Activated naive CD8-positive, alpha-beta T cell treated with anti-CD3 and anti-CD28 coated beads, Interleukin-2, amount 50 U/mL, for 24 hours (primary cell): Measurements from ENCODE around the gene WDR93.

Experiments used
- ATAC-seq: fragments of 150-1000 bp; cut with Tn5 transposase; one replicate; pipeline ENCODE4 v1.10.0; 2021
- DNase-seq: peaks from one replicate; pipeline ENCODE4 v3.0.0; 2021
- H3K27ac Mint-ChIP-seq: one replicate; pipeline ENCODE4 v1.8.0; 2021; ENCODE audit warnings: mild to moderate bottlenecking, mixed read lengths
- H3K27me3 Mint-ChIP-seq: one replicate; pipeline ENCODE4 v1.8.0; 2021; ENCODE audit warnings: mixed read lengths
- H3K36me3 Mint-ChIP-seq: one replicate; pipeline ENCODE4 v1.8.0; 2021; ENCODE audit warnings: low read depth, mixed read lengths
- H3K4me1 Mint-ChIP-seq: one replicate; pipeline ENCODE4 v1.8.0; 2021; ENCODE audit warnings: mixed read lengths
- H3K4me3 Mint-ChIP-seq: one replicate; pipeline ENCODE4 v1.8.0; 2021; ENCODE audit warnings: mild to moderate bottlenecking, moderate library complexity, mixed read lengths
- H3K9me3 Mint-ChIP-seq: one replicate; pipeline ENCODE4 v1.8.0; 2021; ENCODE audit warnings: mixed read lengths

Gene WDR93

DNA sequence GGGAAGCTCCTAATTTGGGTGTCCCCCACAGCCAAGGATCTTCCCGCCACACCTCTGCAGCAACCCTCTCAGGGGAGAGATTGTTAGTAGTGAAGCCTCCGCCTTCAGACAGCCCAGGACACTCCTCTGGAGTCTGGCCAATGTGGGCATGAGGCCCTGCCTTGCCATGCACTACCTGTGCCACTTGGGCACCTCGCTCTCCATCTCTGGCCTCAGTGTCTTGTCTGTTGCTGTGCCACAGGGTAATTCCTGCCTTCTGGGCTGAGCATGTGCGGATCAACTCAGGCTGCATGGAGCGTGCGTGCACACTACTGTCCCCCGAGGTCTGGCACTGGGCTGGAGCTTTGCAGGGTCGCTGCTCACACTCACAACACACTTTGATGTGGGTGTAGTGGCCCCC, 68.4 kb downstream of the WDR93 start:
- peaks cover 12% of the 10 kb centered on the region for H3K27me3 Mint-ChIP-seq
- no peaks in the 10 kb centered on the region for H3K36me3 Mint-ChIP-seq
- ATAC-seq = no peak
- no peak overlapping the region for H3K4me3 Mint-ChIP-seq
- H3K4me1 Mint-ChIP-seq = no peaks in the 10 kb centered on the region
- DNase-seq = no peak
- no peak overlapping the region for H3K27ac Mint-ChIP-seq
- H3K9me3 Mint-ChIP-seq = no peaks in the 10 kb centered on the region

DNA sequence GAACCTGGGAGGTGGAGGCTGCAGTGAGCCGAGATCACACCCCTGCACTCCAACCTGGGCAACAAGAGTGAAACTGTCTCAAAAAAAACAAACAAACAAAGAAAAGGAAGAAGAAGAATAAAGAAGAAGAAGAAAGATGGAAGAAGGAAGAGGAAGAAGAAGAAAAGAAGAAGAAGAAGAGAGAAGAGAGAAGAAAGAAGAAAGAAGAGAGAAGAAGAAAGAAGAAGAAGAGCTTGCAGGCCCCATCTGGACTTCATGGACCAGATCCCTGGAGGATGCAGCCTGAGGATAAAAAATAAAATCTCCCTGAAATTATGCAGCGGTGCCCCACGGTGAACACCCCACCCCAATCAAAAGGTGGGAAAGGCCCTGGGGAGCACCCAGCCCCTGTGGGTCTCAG, 69.2 kb downstream of the WDR93 start:
- Mint-ChIP-seq H3K4me3 (no peak overlapping the region), H3K36me3 (no peaks in the 10 kb centered on the region), H3K4me1 (no peaks in the 10 kb centered on the region)

DNA sequence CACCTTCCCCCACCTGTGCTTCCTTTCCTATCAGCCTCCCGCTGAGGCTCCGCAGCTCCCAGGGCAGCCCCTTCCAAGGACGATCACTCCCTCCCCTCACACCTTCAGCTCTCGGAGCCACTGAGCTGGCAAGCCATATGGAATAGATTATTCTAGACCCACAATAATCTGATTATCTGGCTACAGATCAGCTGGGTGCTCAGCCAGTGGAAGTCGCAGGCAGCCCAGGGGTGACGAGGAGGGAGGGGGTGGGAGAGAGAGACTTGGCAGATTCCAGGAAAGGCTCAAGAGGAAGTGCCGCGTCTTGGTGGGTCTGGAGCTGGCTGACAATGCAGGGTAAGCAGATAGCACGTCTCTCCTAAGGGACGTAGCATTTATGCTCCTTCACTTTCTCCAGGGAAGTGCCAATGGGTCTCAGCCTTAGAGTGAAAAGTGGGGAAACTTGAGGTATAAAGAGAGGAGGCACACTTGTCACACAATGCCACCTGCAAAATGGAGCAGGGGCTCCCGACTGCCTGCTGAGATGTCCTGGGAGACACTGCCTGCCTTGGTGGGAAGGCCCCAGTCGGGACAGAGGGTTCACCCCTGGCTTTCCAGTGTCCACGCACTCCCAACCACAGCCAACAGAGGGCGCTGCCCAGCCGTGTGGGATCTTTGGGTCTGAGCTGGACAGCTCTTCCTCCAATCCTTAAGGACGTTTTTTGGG, 69.8 kb downstream of the WDR93 start:
- H3K36me3 Mint-ChIP-seq = no peaks in the 10 kb centered on the region
- DNase-seq (peak; percentile 80), ATAC-seq (peak; percentile 88)
- no peak overlapping the region for H3K27ac Mint-ChIP-seq
- peaks cover 6% of the 10 kb centered on the region for H3K27me3 Mint-ChIP-seq
- no peak overlapping the region for H3K4me3 Mint-ChIP-seq
- H3K4me1 Mint-ChIP-seq = no peaks in the 10 kb centered on the region
- H3K9me3 Mint-ChIP-seq = no peaks in the 10 kb centered on the region

More for the DNA sequence above, 69.2 kb downstream of the WDR93 start:
- H3K27ac Mint-ChIP-seq = no peak overlapping the region
- no peaks in the 10 kb centered on the region for H3K9me3 Mint-ChIP-seq
- H3K27me3 Mint-ChIP-seq = peaks cover 9% of the 10 kb centered on the region
- ATAC-seq (no peak), DNase-seq (no peak)

DNA sequence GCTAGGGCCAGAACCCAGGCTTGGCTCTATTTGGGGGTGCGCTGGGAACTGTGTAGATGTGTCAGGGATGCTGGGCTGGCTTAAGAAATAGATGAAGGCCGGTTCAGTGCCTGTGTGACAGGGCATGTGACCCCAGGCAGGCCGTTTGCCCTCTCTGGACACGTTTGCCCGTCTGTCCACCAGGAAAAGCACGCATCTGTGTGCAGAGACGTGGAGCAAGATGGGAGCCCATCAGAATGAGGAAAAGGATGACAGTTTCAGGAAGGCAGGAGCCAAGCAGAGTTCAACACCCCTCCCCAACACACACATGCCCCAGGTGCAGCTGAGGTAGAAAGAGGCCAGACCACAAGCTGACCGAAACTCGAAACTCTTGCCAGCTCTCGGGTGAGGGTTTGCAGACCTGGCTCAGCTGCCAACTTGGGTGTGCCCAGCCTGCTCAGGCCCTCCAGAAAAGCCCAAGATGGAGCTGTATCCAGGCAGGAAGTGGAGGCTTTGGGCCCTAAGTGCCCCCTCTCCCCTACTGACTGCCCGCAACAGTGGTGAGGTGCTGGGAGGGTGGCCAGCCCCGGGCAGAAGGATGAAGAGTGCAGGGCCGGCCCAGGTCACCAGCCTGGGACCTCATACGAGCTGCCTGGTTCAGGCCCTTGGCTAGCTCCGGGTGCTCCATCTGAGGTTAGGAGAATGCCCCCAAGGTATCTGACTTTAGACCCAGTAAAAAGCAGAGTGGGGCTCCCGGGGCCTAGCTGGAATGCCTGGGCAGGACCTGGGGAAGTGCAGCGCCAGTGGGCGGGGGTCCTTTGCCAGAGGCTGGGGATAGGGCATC, 70.6 kb downstream of the WDR93 start:
- H3K36me3 Mint-ChIP-seq = no peaks in the 10 kb centered on the region
- no peaks in the 10 kb centered on the region for H3K4me1 Mint-ChIP-seq
- no peak overlapping the region for H3K4me3 Mint-ChIP-seq
- ATAC-seq (no peak), DNase-seq (no peak)
- H3K27ac Mint-ChIP-seq = no peak overlapping the region
- H3K27me3 Mint-ChIP-seq = peaks cover 4% of the 10 kb centered on the region
- no peaks in the 10 kb centered on the region for H3K9me3 Mint-ChIP-seq

DNA sequence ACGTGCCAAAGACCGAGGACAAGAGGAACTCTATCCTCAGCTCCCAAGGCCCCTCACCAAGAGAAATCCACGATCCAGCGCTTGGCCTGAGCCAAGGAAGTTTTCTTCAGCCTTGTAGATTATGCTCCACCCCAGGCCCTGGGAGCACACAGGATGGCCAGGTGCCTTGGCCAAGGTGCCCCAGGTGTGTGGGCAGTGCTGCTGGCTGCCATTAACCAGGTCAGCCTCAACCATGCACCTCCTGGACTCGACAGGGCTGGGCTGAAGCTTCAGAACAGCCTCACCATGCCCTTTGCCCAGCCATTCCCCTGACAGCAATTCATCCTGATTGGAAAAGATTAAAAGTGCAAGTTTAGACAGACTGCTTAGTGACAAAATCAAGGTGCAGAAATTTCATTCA, 71.3 kb downstream of the WDR93 start:
- Mint-ChIP-seq H3K4me1 (no peaks in the 10 kb centered on the region), H3K27me3 (peaks cover 4% of the 10 kb centered on the region), H3K36me3 (no peaks in the 10 kb centered on the region), H3K27ac (no peak overlapping the region), H3K9me3 (no peaks in the 10 kb centered on the region), H3K4me3 (no peak overlapping the region)
- no peak for DNase-seq
- no peak for ATAC-seq

DNA sequence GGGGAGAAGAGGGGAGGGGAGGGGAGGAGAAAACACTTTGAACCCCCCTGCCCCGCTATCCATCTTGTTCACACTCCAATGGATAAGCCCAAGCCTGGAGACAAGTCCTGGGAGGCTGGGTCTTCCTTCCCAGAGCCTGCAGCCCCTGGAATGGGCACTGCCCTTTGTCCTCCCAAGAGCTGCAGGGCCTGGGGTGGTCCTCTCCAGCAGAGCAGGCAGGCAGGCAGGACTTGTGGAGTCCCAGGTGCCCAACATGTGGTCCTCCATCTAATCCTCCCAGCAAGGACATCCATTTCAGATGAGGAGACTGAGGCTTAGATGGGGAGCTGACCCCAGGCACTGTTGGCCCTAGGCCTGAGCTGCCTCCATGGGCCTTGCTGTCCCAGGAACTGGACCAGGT, 75.1 kb downstream of the WDR93 start:
- H3K9me3 Mint-ChIP-seq = no peaks in the 10 kb centered on the region
- H3K27me3 Mint-ChIP-seq = no peaks in the 10 kb centered on the region
- H3K4me3 Mint-ChIP-seq = no peak overlapping the region
- no peak for ATAC-seq
- no peak for DNase-seq
- no peak overlapping the region for H3K27ac Mint-ChIP-seq
- H3K36me3 Mint-ChIP-seq = no peaks in the 10 kb centered on the region
- H3K4me1 Mint-ChIP-seq = no peaks in the 10 kb centered on the region

GRCh38 chr15:89766357-89767311, 76.0 kb downstream of the WDR93 start:
- H3K27ac Mint-ChIP-seq = no peak overlapping the region

GRCh38 chr15:89767411-89767915, 76.9 kb downstream of the WDR93 start:
- no peaks in the 10 kb centered on the region for H3K27me3 Mint-ChIP-seq
- H3K4me1 Mint-ChIP-seq = no peaks in the 10 kb centered on the region
- H3K27ac Mint-ChIP-seq = no peak overlapping the region
- no peaks in the 10 kb centered on the region for H3K9me3 Mint-ChIP-seq
- no peak for DNase-seq
- peak; percentile 25 for ATAC-seq
- no peaks in the 10 kb centered on the region for H3K36me3 Mint-ChIP-seq
- no peak overlapping the region for H3K4me3 Mint-ChIP-seq

More at GRCh38 chr15:89766357-89767311, 76.0 kb downstream of the WDR93 start:
- Mint-ChIP-seq H3K27me3 (no peaks in the 10 kb centered on the region), H3K4me3 (no peak overlapping the region), H3K9me3 (no peaks in the 10 kb centered on the region), H3K4me1 (no peaks in the 10 kb centered on the region), H3K36me3 (no peaks in the 10 kb centered on the region)
- DNase-seq (no peak), ATAC-seq (no peak)

GRCh38 chr15:89768071-89768500, 77.5 kb downstream of the WDR93 start:
- Mint-ChIP-seq H3K9me3 (no peaks in the 10 kb centered on the region), H3K4me1 (no peaks in the 10 kb centered on the region), H3K36me3 (no peaks in the 10 kb centered on the region), H3K27me3 (no peaks in the 10 kb centered on the region), H3K4me3 (no peak overlapping the region), H3K27ac (no peak overlapping the region)
- ATAC-seq = peak; percentile 38
- no peak for DNase-seq

- H3K9me3 Mint-ChIP-seq = no peaks in the 10 kb centered on the region
- H3K27me3 Mint-ChIP-seq = no peaks in the 10 kb centered on the region
- no peak for ATAC-seq
Observed at GRCh38 chr15:89769366-89769765, 78.8 kb downstream of the WDR93 start.

DNA sequence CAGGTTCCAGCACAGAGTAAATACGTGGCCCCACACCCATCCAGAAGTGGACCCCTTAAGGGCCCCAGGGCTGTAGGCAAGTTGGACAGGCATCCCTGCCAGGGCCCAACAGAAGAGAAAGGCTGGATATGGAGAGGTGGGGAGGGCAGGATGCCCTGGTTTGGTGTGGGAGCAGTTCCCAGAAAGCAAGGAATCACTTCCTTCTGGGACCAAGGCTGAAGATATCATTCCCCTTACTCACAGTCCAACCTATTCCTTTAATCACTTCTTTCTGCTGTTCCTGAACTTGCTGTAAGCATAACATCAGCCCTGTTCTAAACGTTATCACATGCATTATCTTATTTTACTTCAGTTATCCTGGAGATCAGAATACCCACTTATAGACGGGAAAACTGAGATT, 79.4 kb downstream of the WDR93 start:
- no peaks in the 10 kb centered on the region for H3K27me3 Mint-ChIP-seq
- no peak overlapping the region for H3K27ac Mint-ChIP-seq
- H3K36me3 Mint-ChIP-seq = no peaks in the 10 kb centered on the region
- no peaks in the 10 kb centered on the region for H3K4me1 Mint-ChIP-seq
- ATAC-seq = no peak
- no peaks in the 10 kb centered on the region for H3K9me3 Mint-ChIP-seq
- H3K4me3 Mint-ChIP-seq = no peak overlapping the region
- DNase-seq = no peak

More at GRCh38 chr15:89769366-89769765, 78.8 kb downstream of the WDR93 start:
- Mint-ChIP-seq H3K4me1 (no peaks in the 10 kb centered on the region), H3K36me3 (no peaks in the 10 kb centered on the region), H3K4me3 (no peak overlapping the region), H3K27ac (no peak overlapping the region)
- no peak for DNase-seq

DNA sequence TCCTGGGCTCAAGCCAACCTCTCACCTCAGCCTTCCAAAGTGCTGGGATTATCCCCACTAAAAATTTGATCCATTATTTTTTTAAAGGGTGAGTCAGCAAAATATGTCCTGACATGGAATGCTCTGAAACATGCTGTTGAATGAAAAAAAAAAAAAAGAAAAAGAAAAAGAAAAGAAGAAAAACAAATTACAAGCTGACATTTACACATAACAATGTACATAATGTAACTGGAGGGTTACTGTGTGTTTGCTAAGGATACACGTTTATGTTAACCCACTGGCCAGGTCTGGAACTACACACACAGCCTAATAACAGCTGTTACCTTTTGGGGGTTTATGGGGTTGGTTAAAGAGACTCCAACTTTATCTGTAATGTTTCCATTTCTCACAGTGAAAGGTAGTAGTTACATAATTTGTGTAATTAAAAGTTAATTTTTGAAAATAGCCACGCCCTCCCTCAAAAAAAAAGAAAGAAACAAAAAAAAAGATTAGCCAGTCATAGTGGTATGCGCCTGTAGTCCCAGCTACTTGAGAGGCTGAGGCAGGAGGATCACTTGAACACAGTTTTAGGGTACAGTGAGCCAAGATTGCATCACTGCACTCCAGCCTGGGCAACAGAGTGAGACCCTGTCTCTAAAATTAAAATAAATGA, 82.4 kb downstream of the WDR93 start:
- DNase-seq = no peak
- Mint-ChIP-seq H3K4me1 (no peaks in the 10 kb centered on the region), H3K36me3 (no peaks in the 10 kb centered on the region), H3K4me3 (no peak overlapping the region), H3K27ac (no peak overlapping the region), H3K27me3 (peaks cover 12% of the 10 kb centered on the region), H3K9me3 (no peaks in the 10 kb centered on the region)
- ATAC-seq = no peak

DNA sequence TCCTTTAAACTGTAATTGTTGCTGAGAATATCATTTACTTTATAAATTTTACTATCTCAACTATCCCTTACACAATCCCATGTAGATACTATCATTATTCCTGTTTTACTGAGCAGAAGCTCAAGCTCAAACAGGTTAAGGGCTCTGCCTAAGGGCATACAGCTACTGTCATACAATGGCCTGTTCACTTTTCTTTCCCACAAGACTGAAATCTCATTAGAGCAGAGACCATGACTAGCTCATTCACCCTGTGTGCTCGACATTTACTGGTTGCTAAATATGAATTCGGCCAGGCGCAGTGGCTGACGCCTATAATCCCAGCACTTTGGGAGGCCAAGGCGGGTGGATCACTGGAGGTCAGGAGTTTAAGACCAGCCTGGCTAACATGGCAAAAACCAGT, 83.9 kb downstream of the WDR93 start:
- H3K9me3 Mint-ChIP-seq = no peaks in the 10 kb centered on the region
- no peaks in the 10 kb centered on the region for H3K4me1 Mint-ChIP-seq
- peaks cover 21% of the 10 kb centered on the region for H3K27me3 Mint-ChIP-seq
- ATAC-seq (no peak), DNase-seq (no peak)
- no peak overlapping the region for H3K27ac Mint-ChIP-seq
- no peak overlapping the region for H3K4me3 Mint-ChIP-seq
- no peaks in the 10 kb centered on the region for H3K36me3 Mint-ChIP-seq

DNA sequence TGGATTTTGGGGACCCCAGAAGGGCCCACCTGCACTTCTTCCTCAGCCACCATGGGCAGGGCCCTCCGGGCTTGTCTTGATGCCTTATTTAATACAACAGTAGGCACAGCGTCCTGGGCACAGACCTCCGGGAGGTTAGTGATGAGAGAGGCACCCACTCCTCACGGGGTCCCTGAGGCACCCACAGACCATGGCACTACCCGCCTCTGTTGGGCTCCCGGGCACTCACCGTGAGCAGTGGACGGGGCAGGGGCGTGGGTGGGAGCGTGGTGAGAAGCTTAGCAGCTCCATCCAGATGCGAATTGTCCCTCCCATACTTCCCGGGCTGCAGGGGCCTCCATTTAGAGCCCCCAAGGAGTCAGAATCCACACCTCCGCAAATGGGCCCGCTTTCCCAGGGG, 85.2 kb downstream of the WDR93 start:
- Mint-ChIP-seq H3K27me3 (peaks cover 27% of the 10 kb centered on the region), H3K36me3 (no peaks in the 10 kb centered on the region), H3K27ac (no peak overlapping the region), H3K4me3 (no peak overlapping the region), H3K4me1 (peaks cover 3% of the 10 kb centered on the region), H3K9me3 (no peaks in the 10 kb centered on the region)
- ATAC-seq (no peak), DNase-seq (no peak)
